Stimulated activated CD4-positive, alpha-beta T cell treated with anti-CD3 and anti-CD28 coated beads, TNF-alpha, amount 100 ng/mL, for 24 hours (primary cell): Measurements from ENCODE around the gene CBL.

Source experiments
- DNase-seq, 3 experiments: peaks; one replicate each; pipeline ENCODE4 v3.0.0-alpha.2; 2020; ENCODE audit warnings: low read depth in 3 of 3

CBL gene

GRCh38 chr11:119267645-119268044 lies 61.5 kb downstream of the CBL start:
- DNase-seq = no peak

DNA sequence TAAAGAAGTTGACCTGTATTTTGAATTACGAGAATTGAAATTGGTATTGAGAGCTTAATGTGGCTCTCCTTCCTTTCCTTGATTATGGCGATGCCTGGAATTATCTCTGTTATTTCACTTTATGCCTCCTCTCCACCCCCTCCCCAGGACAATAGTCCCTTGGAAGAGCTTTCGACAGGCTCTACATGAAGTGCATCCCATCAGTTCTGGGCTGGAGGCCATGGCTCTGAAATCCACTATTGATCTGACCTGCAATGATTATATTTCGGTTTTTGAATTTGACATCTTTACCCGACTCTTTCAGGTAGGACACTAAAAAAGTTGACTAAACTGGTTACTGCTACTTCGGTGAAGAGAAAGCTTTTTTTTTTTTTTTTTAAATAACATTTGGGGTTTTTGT lies 67.6 kb downstream of the CBL start:
- no peak for DNase-seq

DNA sequence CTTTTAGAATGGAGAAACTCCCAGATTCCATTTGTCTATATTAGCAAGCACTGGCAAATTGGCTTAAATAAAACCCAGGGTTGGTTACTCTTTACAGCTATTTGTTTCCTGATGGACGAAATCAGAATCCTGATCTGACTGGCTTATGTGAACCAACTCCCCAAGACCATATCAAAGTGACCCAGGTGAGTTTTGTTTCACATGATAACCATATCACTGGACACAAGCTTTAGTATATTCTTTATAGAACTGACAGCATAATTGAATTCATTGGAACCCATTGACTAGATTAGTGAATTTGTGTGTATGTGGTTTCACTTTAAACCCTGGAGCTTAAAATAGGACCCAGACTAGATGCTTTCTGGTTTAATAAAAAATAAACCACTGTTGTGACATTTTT lies 71.5 kb downstream of the CBL start:
- no peak for DNase-seq

DNA sequence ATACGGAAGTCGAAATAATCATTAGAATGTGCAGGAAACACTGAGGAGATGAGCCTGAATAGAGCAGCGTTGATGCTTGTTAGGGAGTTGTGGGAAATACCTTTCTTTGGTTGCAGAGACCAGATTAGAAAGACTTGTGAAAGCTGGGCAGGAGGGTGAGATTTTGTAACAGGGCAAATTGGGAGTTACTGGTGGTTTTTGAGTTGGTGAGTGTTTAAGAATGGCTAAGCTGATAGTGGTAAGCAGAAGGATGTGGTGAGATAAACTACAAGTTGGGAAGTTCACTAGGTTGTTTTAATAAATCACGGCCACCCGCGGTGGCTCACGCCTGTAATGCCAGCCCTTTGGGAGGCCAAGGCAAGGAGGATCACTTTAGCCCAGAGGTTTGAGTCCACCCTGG lies 76.4 kb downstream of the CBL start:
- no peak for DNase-seq

DNA sequence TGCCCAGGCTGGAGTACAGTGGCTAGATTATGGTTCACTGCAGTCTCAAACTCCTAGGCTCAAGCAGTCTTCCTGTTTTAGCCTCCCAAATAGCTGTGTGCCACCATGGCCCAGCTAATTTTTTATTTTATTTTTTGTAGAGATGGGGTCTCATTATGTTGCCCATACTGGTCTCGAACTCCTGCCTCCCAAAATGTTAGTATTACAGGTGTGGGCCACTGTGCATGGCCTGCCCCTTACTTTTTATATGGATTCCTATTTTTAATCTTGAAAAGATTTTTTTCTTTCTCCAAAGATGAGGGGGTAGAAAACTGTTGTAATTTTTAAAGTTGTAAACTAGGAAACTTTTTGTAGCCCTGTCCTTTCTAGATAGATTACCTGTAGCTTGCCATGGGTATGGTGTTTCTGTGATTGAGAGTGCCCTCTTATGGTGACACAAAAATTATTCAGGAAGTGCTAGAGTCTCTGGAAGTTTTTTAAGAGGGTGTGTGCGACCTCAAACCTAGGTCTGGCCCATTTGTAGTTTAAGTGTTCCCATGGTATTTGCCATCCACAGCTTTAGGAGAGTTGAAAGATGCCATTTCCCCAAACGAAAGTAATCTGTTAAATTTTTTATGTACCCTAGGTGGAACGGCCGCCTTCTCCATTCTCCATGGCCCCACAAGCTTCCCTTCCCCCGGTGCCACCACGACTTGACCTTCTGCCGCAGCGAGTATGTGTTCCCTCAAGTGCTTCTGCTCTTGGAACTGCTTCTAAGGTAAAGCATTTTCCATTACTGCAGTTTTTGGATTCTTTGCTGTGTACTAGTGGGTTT lies 78.4 kb downstream of the CBL start:
- no peak for DNase-seq

GRCh38 chr11:119285431-119285830 lies 79.3 kb downstream of the CBL start:
- DNase-seq = no peak

- DNase-seq = no peak
Observed at GRCh38 chr11:119288219-119288618, 82.1 kb downstream of the CBL start.

DNA sequence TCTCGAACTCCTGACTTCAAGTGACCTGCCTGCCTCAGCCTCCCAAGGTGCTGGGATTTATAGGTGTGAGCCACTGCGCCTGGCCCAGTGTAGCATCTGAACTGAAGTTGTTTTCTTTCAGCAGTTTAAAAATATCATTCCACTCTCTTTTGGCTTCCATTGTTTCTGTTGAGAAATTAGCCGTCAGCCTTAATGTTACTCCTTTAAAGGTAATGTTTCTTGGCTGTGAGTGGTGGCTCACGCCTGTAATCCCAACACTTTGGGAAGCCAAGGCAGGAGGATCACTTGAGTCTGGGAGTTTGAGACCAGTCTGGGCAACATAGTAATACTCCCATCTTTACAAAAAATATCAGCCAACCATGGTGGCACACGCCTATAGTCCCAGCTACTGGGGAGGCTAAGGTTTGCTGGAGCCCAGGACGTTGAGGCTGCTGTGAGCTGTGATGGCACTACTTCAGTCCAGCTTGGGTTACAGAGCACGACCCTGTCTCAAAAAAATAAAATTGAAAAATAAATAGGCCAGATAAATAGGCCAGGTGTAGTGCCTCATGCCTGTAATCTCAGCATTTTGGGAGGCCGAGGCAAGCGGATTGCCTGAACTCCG lies 84.9 kb downstream of the CBL start:
- DNase-seq = no peak

- no peak for DNase-seq
Observed at GRCh38 chr11:119293461-119293860, 87.3 kb downstream of the CBL start.

GRCh38 chr11:119295178-119295577 lies 89.0 kb downstream of the CBL start:
- no peak for DNase-seq

GRCh38 chr11:119297938-119298337 lies 91.8 kb downstream of the CBL start:
- no peak for DNase-seq

DNA sequence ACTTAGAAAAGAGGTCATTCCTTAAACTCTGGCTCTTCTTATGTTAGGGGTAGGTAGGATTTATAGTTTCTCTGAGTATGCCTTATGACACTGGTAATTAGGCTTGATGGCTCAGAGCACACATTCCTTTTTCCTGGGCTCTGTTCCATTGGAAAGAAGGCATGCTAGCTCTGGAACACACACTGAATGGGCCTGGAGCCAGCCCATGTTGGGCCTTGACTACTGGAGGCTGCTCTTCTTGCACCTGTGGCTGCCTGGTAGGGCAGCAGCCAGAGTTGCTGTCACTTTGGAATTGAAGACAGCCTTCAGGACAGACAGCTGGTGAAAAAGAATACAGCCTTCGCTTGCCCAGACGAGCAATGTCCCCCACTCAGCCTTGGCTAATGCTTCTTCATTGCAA lies 92.6 kb downstream of the CBL start:
- DNase-seq = no peak

DNA sequence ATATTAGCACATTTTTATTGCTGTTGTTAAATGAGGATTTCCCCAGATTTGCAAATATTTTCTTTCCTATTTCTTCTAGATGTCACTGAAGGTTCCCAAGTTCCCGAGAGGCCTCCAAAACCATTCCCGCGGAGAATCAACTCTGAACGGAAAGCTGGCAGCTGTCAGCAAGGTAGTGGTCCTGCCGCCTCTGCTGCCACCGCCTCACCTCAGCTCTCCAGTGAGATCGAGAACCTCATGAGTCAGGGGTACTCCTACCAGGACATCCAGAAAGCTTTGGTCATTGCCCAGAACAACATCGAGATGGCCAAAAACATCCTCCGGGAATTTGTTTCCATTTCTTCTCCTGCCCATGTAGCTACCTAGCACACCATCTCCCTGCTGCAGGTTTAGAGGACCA lies 93.3 kb downstream of the CBL start:
- DNase-seq = no peak

- DNase-seq = no peak
Observed at GRCh38 chr11:119300198-119300964, 94.2 kb downstream of the CBL start.

- no peak for DNase-seq
Observed at GRCh38 chr11:119303227-119303718, 97.1 kb downstream of the CBL start.

DNA sequence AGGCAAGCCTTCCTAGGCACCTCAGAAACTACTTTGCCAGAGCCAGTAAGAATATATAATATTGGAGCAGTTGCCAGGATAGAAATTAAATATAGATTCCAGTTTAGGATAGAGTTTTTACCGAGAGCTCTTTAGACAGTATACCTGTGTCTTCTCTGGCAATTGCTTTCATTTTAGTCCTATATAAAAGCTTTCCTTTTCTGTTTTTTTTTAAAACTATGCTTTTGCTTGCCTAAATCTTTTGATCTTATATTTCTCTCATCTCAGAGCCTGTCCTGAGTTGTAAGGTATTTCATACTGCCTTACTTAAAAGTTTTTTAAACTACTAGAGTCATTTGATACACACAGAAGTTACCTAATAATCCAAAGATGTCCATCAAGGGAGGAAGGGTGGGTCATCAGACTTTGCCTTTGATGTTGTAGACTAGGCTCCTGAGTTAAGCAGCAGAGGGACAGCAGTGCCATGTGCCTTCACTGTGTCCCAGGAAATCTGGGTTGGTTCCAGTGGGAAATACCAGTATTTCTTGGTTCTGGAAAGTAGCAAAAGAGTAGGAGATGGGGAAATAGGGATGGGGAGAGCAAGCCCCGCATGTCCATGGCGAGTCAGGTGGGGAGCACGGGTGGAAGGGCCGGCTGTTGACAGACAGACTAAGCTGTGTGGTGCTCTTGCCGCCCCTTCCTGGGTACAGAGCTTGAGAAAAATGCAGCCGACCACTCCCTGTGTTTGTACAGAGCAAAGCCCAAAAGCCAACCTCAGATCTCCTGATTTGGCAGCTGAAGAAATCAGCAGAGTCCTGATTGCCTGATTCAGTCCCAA lies 99.6 kb downstream of the CBL start:
- no peak for DNase-seq

DNA sequence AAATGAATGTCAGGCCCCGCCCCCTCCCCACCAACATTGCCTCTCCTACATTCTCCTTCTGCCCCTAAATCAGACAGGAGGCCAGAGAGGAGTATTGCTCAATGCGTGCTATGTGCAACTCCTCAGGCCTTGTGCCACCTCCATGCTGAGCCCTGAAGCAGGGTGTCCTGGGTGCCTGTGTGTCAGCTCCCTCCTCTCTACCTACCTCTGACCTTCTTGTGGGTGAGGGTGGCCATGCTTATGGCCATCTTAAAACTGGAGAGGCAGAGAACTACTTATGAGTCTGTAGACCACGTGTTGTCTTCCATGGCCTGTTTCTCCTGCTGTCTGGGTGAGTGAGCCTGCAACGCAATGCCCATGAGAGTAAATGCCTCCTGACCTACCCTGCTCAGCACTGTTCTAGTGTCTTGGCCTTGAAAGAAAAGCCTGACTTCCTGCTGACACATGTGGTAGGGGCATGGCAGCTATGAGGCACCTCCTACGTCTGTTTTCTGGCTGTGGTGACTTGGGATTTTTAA lies 100.3 kb downstream of the CBL start:
- no peak for DNase-seq

DNA sequence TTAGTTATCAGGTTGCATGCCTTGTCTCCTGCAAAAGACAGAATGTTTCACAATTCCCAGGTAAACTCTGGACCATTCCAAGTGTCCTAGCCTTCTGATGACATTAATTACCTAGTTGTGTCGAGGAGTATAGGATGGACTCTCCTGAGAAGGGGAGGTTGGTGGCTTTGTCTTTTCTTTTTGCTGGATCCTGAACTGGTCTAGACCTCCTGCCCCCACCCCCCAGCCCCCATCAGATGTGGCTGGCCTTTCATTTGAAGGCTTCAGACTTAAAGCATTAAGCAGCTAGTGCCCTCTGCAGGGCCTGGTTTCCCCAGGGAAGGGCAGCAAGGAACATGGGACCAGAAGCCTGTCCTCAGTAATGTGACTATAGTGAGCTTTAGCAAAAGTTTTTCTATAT lies 101.1 kb downstream of the CBL start:
- DNase-seq = no peak

DNA sequence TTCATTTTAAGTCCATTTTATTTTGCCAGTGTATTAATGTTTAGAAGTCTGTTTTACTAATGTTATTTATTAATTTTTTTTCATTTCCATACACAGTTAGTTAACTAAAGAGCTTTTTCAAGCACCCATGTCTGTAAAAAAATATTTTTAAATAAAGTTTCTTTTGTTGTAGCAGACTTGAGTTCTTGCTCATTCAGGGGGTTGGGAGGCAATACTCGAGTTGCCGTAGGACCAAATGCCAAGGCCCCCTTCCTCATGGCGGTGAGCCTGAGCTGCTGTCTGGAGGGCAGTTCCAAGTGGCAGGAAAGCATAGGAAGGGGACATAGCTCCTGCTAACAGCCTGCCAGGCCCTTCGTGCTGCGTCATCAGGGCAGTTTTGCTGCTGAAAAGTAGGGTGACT lies 101.8 kb downstream of the CBL start:
- no peak for DNase-seq

DNA sequence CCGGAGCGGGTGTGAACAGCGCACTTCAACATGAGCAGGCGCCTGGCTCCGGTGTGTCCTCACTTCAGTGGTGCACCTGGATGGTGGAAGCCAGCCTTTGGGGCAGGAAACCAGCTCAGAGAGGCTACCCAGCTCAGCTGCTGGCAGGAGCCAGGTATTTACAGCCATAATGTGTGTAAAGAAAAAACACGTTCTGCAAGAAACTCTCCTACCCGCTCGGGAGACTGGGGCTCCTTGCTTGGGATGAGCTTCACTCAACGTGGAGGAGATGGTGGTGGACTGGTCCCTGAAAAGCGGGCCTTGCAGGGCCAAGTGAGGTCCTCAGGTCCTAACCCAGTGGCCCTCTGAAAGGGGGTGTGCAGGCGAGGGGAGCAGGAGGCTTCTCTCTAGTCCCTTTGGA lies 103.3 kb downstream of the CBL start:
- DNase-seq = no peak

DNA sequence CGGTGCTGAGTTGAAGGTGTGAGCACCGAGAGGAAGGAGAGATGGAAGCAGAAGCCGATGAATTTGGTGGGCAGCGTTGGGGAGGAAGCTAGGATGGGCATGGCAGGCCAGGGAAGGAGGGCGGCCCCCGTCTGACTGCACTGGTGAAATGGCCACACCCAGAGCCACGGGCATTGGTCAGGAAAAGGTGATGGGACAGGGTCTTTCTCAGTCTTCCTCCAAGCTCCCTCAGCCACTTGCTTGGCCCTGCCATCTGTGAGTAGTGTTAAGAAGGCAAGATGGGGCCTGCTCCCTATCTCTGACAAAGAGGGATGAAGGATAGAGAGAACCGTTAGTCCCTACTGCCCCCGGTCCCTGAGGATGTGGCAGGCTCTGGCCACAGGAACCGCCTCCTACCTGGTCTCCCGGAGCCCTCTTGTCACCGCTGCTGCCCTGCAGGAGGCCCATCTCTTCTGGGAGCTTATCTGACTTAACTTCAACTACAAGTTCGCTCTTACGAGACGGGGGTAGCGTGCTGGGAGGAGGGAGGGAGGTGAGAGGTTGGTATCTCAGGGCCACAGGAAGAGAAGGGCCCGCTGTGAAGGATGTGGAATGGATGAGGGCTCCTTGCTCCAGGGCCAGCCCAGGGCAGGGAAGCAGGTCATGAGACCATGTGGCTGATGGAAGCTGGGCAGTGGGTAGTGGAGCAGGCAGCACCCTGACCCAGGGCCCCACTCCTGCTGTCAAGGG lies 104.0 kb downstream of the CBL start:
- DNase-seq = no peak
